Measurements from ENCODE around the gene MRI1.
"Not testable (repeated sequence)": the region's sequence is repeated elsewhere in the genome, so short reads cannot be mapped to it uniquely, and the experiment has no call there.

The MRI1 gene

DNA sequence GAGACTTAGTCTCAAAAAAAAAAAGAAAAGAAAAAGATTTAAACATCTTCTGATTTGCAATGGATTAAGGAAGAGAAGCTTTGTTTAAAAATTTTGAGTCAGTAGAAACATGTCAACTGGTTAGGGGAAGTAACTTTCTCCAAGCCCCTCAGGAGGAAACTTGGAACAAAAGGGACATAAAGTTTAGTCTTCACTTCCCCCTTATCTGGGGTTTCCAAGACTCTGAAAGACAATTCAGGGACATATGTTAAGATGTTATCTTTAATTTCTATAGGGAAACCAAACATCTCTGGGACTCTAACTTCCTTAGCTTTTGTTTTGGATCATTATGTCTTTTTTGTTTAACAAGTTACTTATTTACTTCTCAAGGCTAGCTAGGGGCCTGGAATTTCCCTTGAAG, 20.1 kb upstream of the MRI1 start:
- DNase-seq (ENCODE audit: low read depth) = no peak
- no peak for TF ChIP-seq CTCF (conservative IDR thresholded peaks at IDR 0.05; ENCODE audit: low read depth, low read length)
- H3K4me3 ChIP-seq (ENCODE audit: low read length) = no peak overlapping the region

DNA sequence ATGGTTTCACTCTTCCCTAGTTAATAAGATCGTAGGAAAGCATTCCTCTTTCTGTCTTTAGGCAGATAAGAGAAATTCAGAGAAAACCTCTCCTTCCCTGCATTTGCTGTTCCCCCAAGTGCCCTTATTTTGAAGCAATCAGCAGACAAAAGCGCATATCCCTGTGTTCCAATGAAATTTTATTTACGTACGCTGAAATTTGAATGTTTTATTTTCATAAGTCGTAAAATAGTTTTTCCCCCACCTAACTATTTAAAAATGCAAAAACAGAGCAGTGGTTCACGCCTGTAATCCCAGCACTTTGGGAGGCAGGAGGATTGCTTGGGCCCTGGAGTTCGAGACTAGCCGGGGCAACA, 17.2 kb upstream of the MRI1 start:
- TF ChIP-seq CTCF (conservative IDR thresholded peaks at IDR 0.05; ENCODE audit: low read depth, low read length) = no peak
- peak overlapping the region; percentile 95 for H3K4me3 ChIP-seq (ENCODE audit: low read length)
- no peak for DNase-seq (ENCODE audit: low read depth)

- no peak for DNase-seq (ENCODE audit: low read depth)
- peak overlapping the region; percentile 95 for H3K4me3 ChIP-seq (ENCODE audit: low read length)
- TF ChIP-seq CTCF (conservative IDR thresholded peaks at IDR 0.05; ENCODE audit: low read depth, low read length) = no peak
Measured at GRCh38 chr19:13748169-13748828, 16.0 kb upstream of the MRI1 start.

GRCh38 chr19:13751436-13751835, 12.9 kb upstream of the MRI1 start:
- H3K4me3 ChIP-seq (ENCODE audit: low read length) = no peak overlapping the region
- no peak for DNase-seq (ENCODE audit: low read depth)
- no peak for TF ChIP-seq CTCF (conservative IDR thresholded peaks at IDR 0.05; ENCODE audit: low read depth, low read length)

DNA sequence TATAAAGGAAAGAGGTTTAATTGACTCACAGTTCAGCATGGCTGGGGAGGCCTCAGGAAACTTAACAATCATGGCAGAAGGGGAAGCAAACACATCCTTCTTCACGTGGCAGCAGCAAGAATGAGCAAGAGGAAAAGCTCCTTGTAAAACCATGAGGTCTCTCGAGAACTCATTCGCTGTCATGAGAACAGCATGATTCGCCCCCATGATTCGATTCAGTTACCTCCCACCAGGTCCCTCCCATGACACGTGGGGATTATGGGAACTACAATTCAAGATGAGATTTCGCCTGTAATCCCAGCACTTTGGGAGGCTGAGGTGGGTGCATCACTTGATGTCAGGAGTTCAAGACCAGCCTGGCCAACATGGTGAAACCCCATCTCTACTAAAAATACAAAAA, 10.7 kb upstream of the MRI1 start:
- DNase-seq (ENCODE audit: low read depth); H3K4me3 ChIP-seq (ENCODE audit: low read length): not testable (repeated sequence)

- no peak overlapping the region for H3K4me3 ChIP-seq (ENCODE audit: low read length)
- no peak for TF ChIP-seq CTCF (conservative IDR thresholded peaks at IDR 0.05; ENCODE audit: low read depth, low read length)
- no peak for DNase-seq (ENCODE audit: low read depth)
Measured at GRCh38 chr19:13756210-13756609, 8.1 kb upstream of the MRI1 start.

GRCh38 chr19:13757805-13758772, 6.2 kb upstream of the MRI1 start:
- H3K4me3 ChIP-seq (ENCODE audit: low read length) = no peak overlapping the region
- TF ChIP-seq CTCF (conservative IDR thresholded peaks at IDR 0.05; ENCODE audit: low read depth, low read length) = no peak
- no peak for DNase-seq (ENCODE audit: low read depth)

Data from retinal pigment epithelial cell (primary cell).